IMR-90 (cell line): Measurements from ENCODE around the gene DPP10.

ENCODE experiments used
- CHD1 ChIP-seq: IDR thresholded peaks from 2 replicates; pipeline ENCODE4 v1.6.1; 2012; ENCODE audit warnings: low read depth, low read length, improper control_type of control experiment
- ELK1 ChIP-seq: fragments of 150-350 bp; IDR thresholded peaks from 2 replicates; pipeline ENCODE4 v1.6.1; 2016; ENCODE audit warnings: low read depth, mild to moderate bottlenecking, low read length, moderate library complexity, borderline replicate concordance
- MAFK ChIP-seq: IDR thresholded peaks from 2 replicates; pipeline ENCODE4 v1.6.1; 2012; ENCODE audit warnings: low read depth, low read length, improper control_type of control experiment
- POLR2A ChIP-seq: IDR thresholded peaks from 2 replicates; pipeline ENCODE4 v1.6.1; 2012; ENCODE audit warnings: mild to moderate bottlenecking, low read depth, low read length
- RAD21 ChIP-seq: IDR thresholded peaks from 2 replicates; pipeline ENCODE4 v1.6.1; 2012; ENCODE audit warnings: low read length, improper control_type of control experiment
- SMC3 ChIP-seq: fragments of 150-350 bp; IDR thresholded peaks from 2 replicates; pipeline ENCODE4 v1.6.1; 2016; ENCODE audit warnings: low read depth, mild to moderate bottlenecking, antibody characterized with exemption, low read length, moderate library complexity
- TF ChIP-seq, protein P1 (sequence below): conservative IDR thresholded peaks from 2 replicates; pipeline ENCODE4 v1.5.1; 2012; ENCODE audit warnings: mild to moderate bottlenecking, low read depth, low read length, improper control_type of control experiment
- TF ChIP-seq, protein P2 (sequence below): fragments of 150-350 bp; IDR thresholded peaks from 2 replicates; pipeline ENCODE4 v1.6.1; 2017; ENCODE audit warnings: mild to moderate bottlenecking, antibody characterized with exemption, low read length, low read depth

- TF ChIP-seq, protein P1, sequence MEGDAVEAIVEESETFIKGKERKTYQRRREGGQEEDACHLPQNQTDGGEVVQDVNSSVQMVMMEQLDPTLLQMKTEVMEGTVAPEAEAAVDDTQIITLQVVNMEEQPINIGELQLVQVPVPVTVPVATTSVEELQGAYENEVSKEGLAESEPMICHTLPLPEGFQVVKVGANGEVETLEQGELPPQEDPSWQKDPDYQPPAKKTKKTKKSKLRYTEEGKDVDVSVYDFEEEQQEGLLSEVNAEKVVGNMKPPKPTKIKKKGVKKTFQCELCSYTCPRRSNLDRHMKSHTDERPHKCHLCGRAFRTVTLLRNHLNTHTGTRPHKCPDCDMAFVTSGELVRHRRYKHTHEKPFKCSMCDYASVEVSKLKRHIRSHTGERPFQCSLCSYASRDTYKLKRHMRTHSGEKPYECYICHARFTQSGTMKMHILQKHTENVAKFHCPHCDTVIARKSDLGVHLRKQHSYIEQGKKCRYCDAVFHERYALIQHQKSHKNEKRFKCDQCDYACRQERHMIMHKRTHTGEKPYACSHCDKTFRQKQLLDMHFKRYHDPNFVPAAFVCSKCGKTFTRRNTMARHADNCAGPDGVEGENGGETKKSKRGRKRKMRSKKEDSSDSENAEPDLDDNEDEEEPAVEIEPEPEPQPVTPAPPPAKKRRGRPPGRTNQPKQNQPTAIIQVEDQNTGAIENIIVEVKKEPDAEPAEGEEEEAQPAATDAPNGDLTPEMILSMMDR, result no peak
- TF ChIP-seq POLR2A (no peak), MAFK (no peak), SMC3 (no peak), CHD1 (no peak), RAD21 (no peak), ELK1 (no peak)
- TF ChIP-seq, protein P2, sequence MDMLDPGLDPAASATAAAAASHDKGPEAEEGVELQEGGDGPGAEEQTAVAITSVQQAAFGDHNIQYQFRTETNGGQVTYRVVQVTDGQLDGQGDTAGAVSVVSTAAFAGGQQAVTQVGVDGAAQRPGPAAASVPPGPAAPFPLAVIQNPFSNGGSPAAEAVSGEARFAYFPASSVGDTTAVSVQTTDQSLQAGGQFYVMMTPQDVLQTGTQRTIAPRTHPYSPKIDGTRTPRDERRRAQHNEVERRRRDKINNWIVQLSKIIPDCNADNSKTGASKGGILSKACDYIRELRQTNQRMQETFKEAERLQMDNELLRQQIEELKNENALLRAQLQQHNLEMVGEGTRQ, result no peak
Measured at GRCh38 chr2:115603285-115603684, 1160.8 kb downstream of the DPP10 start.
